Measurements from ENCODE around the gene SH3TC1.

- TF ChIP-seq POLR2AphosphoS5 (IDR thresholded peaks at IDR 0.05), result no peak
- TF ChIP-seq CTCF (IDR thresholded peaks at IDR 0.05), result no peak
- TF ChIP-seq POLR2A (IDR thresholded peaks at IDR 0.05), result no peak
Observed at GRCh38 chr4:8167291-8167690, 31.8 kb upstream of the SH3TC1 start.
